Measurements from ENCODE around the gene NCAPD2. TPM values are rescaled to one million over a fixed set of nuclear protein-coding genes. Genes with fewer than 3 reads are reported as not detected.

Gene NCAPD2
- total RNA-seq, 2 experiments from 2014 or later: 195 to 196 TPM

GRCh38 chr12:6535697-6535946, 41.7 kb downstream of the NCAPD2 start:
- ATAC-seq (no peak), DNase-seq (no peak)
- Mint-ChIP-seq H3K27ac (peak overlapping the region; percentile 99), H3K27me3 (no peaks in the 10 kb centered on the region), H3K36me3 (ENCODE audit: low read depth) (peaks cover 66% of the 10 kb centered on the region), H3K4me1 (ENCODE audit: low read depth) (peaks cover 52% of the 10 kb centered on the region), H3K9me3 (no peaks in the 10 kb centered on the region), H3K4me3 (peak overlapping the region; percentile 93)
- no peak for TF ChIP-seq CTCF (IDR thresholded peaks at IDR 0.05)
- ChIA-PET CTCF (interaction anchor here (1.2 to 6.1 kb wide), 3 partner anchors 11 to 111 kb away, joined by 3 to 56 read pairs (median 28); no protein-coding TSS in a partner anchor), POLR2A (interaction anchor here (0.8 to 9.6 kb wide), 29 partner anchors 17 to 408 kb away, joined by 3 to 264 read pairs (median 5); partner anchors contain the start of genes C12orf57, CD27, IFFO1 and MRPL51)
- intact Hi-C loops (cut with micrococcal nuclease): loop anchor here (5.0 to 10.0 kb wide), 2 partner anchors 108 to 201 kb away; no protein-coding TSS in a partner anchor

- TF ChIP-seq CTCF (IDR thresholded peaks at IDR 0.05): no peak
- Mint-ChIP-seq H3K9me3 (no peaks in the 10 kb centered on the region), H3K4me3 (peak overlapping the region; percentile 93), H3K36me3 (ENCODE audit: low read depth) (peaks cover 61% of the 10 kb centered on the region), H3K27me3 (no peaks in the 10 kb centered on the region), H3K4me1 (ENCODE audit: low read depth) (peaks cover 52% of the 10 kb centered on the region), H3K27ac (peak overlapping the region; percentile 99)
- CTCF ChIA-PET: interaction anchor here (1.2 to 6.1 kb wide), 3 partner anchors 11 to 112 kb away, joined by 3 to 56 read pairs (median 28); no protein-coding TSS in a partner anchor
- intact Hi-C loops (cut with micrococcal nuclease): loop anchor here (5.0 to 10.0 kb wide), 2 partner anchors 109 to 201 kb away; no protein-coding TSS in a partner anchor
- ATAC-seq (no peak), DNase-seq (no peak)
- POLR2A ChIA-PET: interaction anchor here (0.6 to 9.6 kb wide), 29 partner anchors 16 to 408 kb away, joined by 3 to 264 read pairs (median 5); partner anchors contain the start of genes C12orf57, CD27, IFFO1 and MRPL51
These were observed 42.3 kb downstream of the NCAPD2 start for GRCh38 chr12:6535960-6536847.

- H3K36me3 Mint-ChIP-seq (ENCODE audit: low read depth): peaks cover 57% of the 10 kb centered on the region
- intact Hi-C loops (cut with micrococcal nuclease): loop anchor here (5.0 to 10.0 kb wide), 2 partner anchors 110 to 202 kb away; no protein-coding TSS in a partner anchor
These were observed 43.1 kb downstream of the NCAPD2 start for GRCh38 chr12:6536894-6537579.

More at GRCh38 chr12:6536894-6537579, 43.1 kb downstream of the NCAPD2 start:
- TF ChIP-seq CTCF (IDR thresholded peaks at IDR 0.05): no peak
- Mint-ChIP-seq H3K4me1 (ENCODE audit: low read depth) (peaks cover 47% of the 10 kb centered on the region), H3K4me3 (peak overlapping the region; percentile 93), H3K9me3 (no peaks in the 10 kb centered on the region), H3K27me3 (no peaks in the 10 kb centered on the region), H3K27ac (peak overlapping the region; percentile 99)
- ATAC-seq: no peak
- DNase-seq: peak; percentile 25
- ChIA-PET CTCF (interaction anchor here (0.6 to 6.1 kb wide), 34 partner anchors 9 to 200 kb away, joined by 3 to 68 read pairs (median 4); partner anchors contain the start of genes CD27, MRPL51, NOP2 and VAMP1), POLR2A (interaction anchor here (0.7 to 9.6 kb wide), 19 partner anchors 8 to 316 kb away, joined by 3 to 264 read pairs (median 10); partner anchors contain the start of genes CD27, IFFO1, NOP2 and TAPBPL)

All from activated CD8-positive, alpha-beta T cell treated with anti-CD3 and anti-CD28 coated beads for 36 hours (primary cell).